GM23338 (cell line): ENCODE results near the gene SRPX. TPM values are rescaled to one million over a fixed set of nuclear protein-coding genes. Genes with fewer than 3 reads are reported as not detected.

ENCODE experiments used
- ATAC-seq: fragments of 200-7000 bp; cut with Tn5 transposase; 3 replicates; pipeline ENCODE4 v1.9.1; 2020
- DNase-seq: peaks from one replicate; pipeline ENCODE4 v3.0.0-alpha.2; 2015; ENCODE audit warnings: low spot score
- H2AFZ ChIP-seq: fragments of 200-600 bp; sonication (generic); 2 replicates; pipeline ENCODE4 v1.8.0; 2016; ENCODE audit warnings: antibody characterized with exemption, mild to moderate bottlenecking, moderate library complexity
- H3F3A ChIP-seq: fragments of 200-600 bp; sonication (generic); replicated peaks from 2 replicates; pipeline ENCODE4 v1.8.0; 2017; ENCODE audit warnings: antibody characterized with exemption, mixed run types, low read depth
- H3K27ac ChIP-seq: fragments of 200-600 bp; sonication (generic); 2 replicates; pipeline ENCODE4 v1.6.1; 2016; ENCODE audit warnings: low read depth
- H3K27me3 ChIP-seq: fragments of 200-600 bp; sonication (generic); 2 replicates; pipeline ENCODE4 v1.8.0; 2016; ENCODE audit warnings: mild to moderate bottlenecking, mixed run types, moderate library complexity; ENCODE audit not compliant: insufficient read depth
- H3K36me3 ChIP-seq: fragments of 200-600 bp; sonication (generic); 2 replicates; pipeline ENCODE4 v1.8.0; 2016; ENCODE audit warnings: mild to moderate bottlenecking; ENCODE audit not compliant: insufficient read depth
- H3K4me1 ChIP-seq: fragments of 200-600 bp; sonication (generic); 2 replicates; pipeline ENCODE4 v1.8.0; 2016; ENCODE audit warnings: mild to moderate bottlenecking, moderate library complexity; ENCODE audit not compliant: insufficient read depth
- H3K4me2 ChIP-seq: fragments of 200-600 bp; sonication (generic); 2 replicates; pipeline ENCODE4 v1.7.1; 2017; ENCODE audit warnings: mixed run types
- H3K4me3 ChIP-seq: fragments of 200-600 bp; sonication (generic); 2 replicates; pipeline ENCODE4 v1.6.1; 2016; ENCODE audit warnings: mixed run types
- H3K79me2 ChIP-seq: fragments of 200-600 bp; sonication (generic); replicated peaks from 2 replicates; pipeline ENCODE4 v1.8.0; 2017; ENCODE audit warnings: mild to moderate bottlenecking; ENCODE audit not compliant: insufficient read depth
- H3K9me2 ChIP-seq: fragments of 200-600 bp; sonication (generic); 2 replicates; pipeline ENCODE4 v1.8.0; 2017; ENCODE audit not compliant: insufficient read depth
- H4K20me1 ChIP-seq: fragments of 200-600 bp; sonication (generic); replicated peaks from 2 replicates; pipeline ENCODE4 v1.8.0; 2017; ENCODE audit warnings: mild to moderate bottlenecking; ENCODE audit not compliant: insufficient read depth
- H3K27ac Mint-ChIP-seq: 2 replicates; pipeline ENCODE4 v1.8.0; 2020; ENCODE audit warnings: inconsistent platforms, mild to moderate bottlenecking, moderate library complexity, mixed read lengths
- H3K27me3 Mint-ChIP-seq: 3 replicates; pipeline ENCODE4 v1.8.0; 2022; ENCODE audit warnings: low read depth, mild to moderate bottlenecking, moderate library complexity, mixed read lengths, inconsistent platforms; ENCODE audit not compliant: insufficient read depth, poor library complexity
- H3K36me3 Mint-ChIP-seq: 3 replicates; pipeline ENCODE4 v1.8.0; 2021; ENCODE audit warnings: low read depth, mild to moderate bottlenecking, inconsistent platforms, moderate library complexity, mixed read lengths
- H3K4me1 Mint-ChIP-seq: 3 replicates; pipeline ENCODE4 v1.8.0; 2020; ENCODE audit warnings: mild to moderate bottlenecking, inconsistent platforms, mixed read lengths
- H3K4me3 Mint-ChIP-seq: 3 replicates; pipeline ENCODE4 v1.8.0; 2021; ENCODE audit warnings: moderate library complexity, mild to moderate bottlenecking, inconsistent platforms, mixed read lengths
- H3K9me3 Mint-ChIP-seq: 3 replicates; pipeline ENCODE4 v1.8.0; 2020; ENCODE audit warnings: moderate library complexity, mild to moderate bottlenecking, inconsistent platforms, mixed read lengths
- ZNF114 ChIP-seq: fragments of 250-450 bp; sonication (Bioruptor Pico); IDR thresholded peaks from 2 replicates; pipeline ENCODE4 v1.5.0; 2020; ENCODE audit warnings: mild to moderate bottlenecking, moderate library complexity
- ZNF331 ChIP-seq: fragments of 250-450 bp; sonication (Bioruptor Pico); IDR thresholded peaks from 2 replicates; pipeline ENCODE4 v1.5.0; 2020; ENCODE audit warnings: low read depth, mild to moderate bottlenecking, moderate library complexity
- ZNF462 ChIP-seq: fragments of 250-450 bp; sonication (Bioruptor Pico); IDR thresholded peaks from 2 replicates; pipeline ENCODE4 v1.5.0; 2020; ENCODE audit warnings: mild to moderate bottlenecking, moderate library complexity
- polyA plus RNA-seq: library from polyadenylated mRNA; unstranded; fragments of >200 nt; fragmentation: Nextera tagmentation; extraction: Ambion mirVana; gene quantifications from 2 replicates; pipeline ENCODE4 v1.2.1, GENCODE V29; 2016
- total RNA-seq: library from RNA; depleted of rRNA; stranded (reverse); fragments of >200 nt; shearing (Covaris generic); gene quantifications from 2 replicates; pipeline ENCODE4 v1.2.3, GENCODE V29; 2014

The SRPX gene
- total and polyA plus RNA-seq, 2 experiments from 2014 or later: 14.3 to 16.9 TPM

- no peak for TF ChIP-seq ZNF462 (CRISPR knock-in tag)
Observed at GRCh38 chrX:38233891-38234667, 13.4 kb upstream of the SRPX start (continued).

- no peaks in the 10 kb centered on the region for H3F3A ChIP-seq
- Mint-ChIP-seq H3K27ac (no peak overlapping the region; the same call in 1 of the 2 replicates), H3K4me3 (no peak overlapping the region), H3K27me3 (no peaks in the 10 kb centered on the region), H3K36me3 (no peaks in the 10 kb centered on the region), H3K9me3 (no peaks in the 10 kb centered on the region), H3K4me1 (peaks cover 10% of the 10 kb centered on the region; the same call in 2 of the 3 replicates)
- no peaks in the 10 kb centered on the region for H3K9me2 ChIP-seq
- H3K4me3 ChIP-seq: no peak overlapping the region
- DNase-seq (no peak), ATAC-seq (no peak)
- no peaks in the 10 kb centered on the region for H3K27me3 ChIP-seq
- no peaks in the 10 kb centered on the region for H3K79me2 ChIP-seq
- H3K4me1 ChIP-seq: no peaks in the 10 kb centered on the region
- no peak overlapping the region for H3K27ac ChIP-seq
- H3K36me3 ChIP-seq: no peaks in the 10 kb centered on the region
- H2AFZ ChIP-seq: no peak overlapping the region
- no peak overlapping the region for H3K4me2 ChIP-seq
- H4K20me1 ChIP-seq: no peaks in the 10 kb centered on the region
- TF ChIP-seq ZNF331 (CRISPR knock-in tag) (no peak), ZNF462 (CRISPR knock-in tag) (no peak), ZNF114 (CRISPR knock-in tag) (no peak)
Observed at GRCh38 chrX:38232079-38232686, 11.5 kb upstream of the SRPX start.
